Ureter (tissue), 1 donor: Measurements from ENCODE around the gene TBCEL. TPM values are rescaled to one million over a fixed set of nuclear protein-coding genes. Genes with fewer than 3 reads are reported as not detected.
"Not testable (repeated sequence)": the region's sequence is repeated elsewhere in the genome, so short reads cannot be mapped to it uniquely, and the experiment has no call there.

Source experiments
- DNase-seq: peaks from one replicate; pipeline ENCODE4 v3.0.0-alpha.2; 2020; ENCODE audit warnings: low spot score
- total RNA-seq: library from RNA; stranded (reverse); gene quantifications from one replicate; pipeline ENCODE4 v1.2.4, GENCODE V29; 2023
- donor health status: DM: yes; HTN: yes; CAD: no.

Gene TBCEL
- total RNA-seq, 1 donor from 2014 or later: 31.0 TPM

DNA sequence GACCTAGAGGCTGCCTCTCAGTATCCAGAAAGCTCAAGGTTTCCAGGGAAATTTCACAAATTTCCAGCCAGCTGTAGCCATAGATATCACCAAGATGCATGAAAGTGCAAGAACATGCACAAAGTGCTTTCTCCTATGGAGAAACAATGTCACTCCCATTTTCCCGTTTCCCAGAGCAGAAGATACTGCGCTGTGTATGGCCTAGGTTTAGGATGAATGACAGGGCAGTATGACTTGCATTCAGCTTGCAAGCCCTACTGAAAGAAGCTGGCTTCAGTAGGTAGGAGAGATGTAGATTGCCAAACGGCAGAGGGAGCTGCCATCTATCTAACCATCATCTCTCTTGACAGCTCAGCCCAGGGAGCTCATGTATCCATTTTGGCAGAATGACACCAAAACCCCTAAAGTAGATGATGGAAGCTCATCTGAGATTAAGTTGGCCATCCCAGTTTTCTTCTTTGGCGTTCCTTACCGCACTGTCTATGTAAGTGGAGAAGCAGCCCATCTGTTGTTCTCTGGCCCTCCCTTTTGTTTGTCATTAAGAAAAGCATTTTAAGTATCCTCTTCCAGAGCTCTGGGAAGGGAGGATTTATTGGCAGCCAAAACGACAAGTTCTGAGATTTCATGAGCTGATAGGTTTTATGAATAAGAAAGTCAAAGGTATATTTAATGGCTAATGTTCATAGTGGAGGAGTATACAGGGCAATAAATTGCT, 81.7 kb downstream of the TBCEL start:
- DNase-seq: no peak

DNA sequence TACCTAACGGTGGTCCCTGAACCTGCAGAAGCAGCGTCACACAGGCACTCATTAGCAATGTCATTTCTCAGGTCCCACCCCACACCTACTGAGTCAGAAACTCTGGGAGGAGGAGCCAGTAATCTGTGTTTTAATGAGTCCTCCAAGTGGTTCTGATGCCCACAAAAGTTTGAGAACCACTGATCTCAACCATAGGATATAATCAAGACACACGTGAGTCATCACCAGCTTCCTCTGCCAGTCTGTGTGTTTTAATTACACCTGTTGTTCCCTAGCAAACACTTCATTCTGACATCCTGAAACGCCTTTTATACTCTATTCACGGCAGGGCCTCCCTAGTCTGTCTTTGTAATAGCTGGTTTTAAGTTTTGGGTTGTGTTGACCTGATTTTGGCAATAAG, 82.9 kb downstream of the TBCEL start:
- no peak for DNase-seq

DNA sequence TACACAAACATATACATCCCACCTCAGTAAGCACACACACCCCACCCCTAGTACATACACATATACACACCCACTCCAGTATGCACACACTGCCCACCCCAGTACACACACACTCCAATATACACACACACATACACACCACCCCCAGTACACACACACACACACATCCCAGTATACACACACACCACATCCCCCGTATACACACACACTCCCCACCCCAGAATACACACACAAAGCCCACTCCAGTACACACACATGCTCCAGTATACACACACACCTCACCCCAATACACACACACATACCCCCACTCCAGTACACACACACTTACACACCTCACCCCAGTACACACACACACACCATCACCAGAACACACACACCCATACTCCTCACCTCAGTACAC, 84.5 kb downstream of the TBCEL start:
- DNase-seq: no peak

DNA sequence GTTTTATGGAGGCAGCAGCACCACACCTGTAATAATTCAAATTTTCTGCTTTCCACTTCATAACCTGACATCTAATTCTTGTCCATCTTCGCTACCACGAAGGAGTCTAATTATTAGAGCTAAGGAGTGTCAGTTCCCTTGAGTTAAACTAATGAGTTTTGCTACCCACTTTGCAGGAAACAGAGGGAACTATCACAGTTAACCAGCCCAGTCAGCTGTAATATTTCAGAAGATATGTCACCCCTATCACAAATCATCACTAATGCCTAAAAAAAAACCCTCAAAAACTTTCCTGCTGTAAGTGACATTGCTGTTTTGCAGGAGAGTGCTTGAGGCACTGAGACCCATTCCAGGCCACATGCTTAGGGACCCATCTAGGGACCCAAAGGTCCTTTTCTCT, 85.6 kb downstream of the TBCEL start:
- no peak for DNase-seq

DNA sequence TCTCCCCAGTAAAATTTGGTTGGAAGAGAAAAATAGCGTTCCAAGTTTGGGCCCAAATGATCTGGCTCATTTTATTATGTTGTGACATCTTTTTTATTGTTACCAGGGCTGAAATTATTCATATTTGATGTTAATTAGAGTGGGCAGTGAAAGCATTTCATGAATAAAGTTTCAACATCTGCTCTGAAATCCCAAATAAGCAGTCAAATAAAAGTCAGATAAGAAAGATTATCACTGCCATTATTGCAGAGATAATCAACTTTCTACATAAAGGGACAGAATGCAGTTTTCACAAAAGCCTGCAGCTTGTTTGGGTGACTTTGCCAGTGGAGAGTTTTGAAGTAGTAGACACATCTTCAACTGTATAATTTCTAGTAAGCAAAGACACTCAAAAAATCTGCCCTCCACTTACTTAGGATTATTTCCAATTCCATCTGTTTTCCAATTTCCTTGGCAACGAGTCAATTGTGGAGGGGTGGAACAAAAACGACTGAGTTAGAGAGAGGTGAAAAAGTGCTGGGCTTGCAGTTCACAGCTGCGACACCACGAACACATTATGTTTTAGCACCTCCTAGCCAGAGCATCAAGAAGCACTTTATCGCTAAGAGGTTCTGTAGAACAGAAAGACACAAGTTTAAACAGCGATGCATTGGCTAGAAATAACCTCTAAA, 86.1 kb downstream of the TBCEL start:
- DNase-seq: no peak

DNA sequence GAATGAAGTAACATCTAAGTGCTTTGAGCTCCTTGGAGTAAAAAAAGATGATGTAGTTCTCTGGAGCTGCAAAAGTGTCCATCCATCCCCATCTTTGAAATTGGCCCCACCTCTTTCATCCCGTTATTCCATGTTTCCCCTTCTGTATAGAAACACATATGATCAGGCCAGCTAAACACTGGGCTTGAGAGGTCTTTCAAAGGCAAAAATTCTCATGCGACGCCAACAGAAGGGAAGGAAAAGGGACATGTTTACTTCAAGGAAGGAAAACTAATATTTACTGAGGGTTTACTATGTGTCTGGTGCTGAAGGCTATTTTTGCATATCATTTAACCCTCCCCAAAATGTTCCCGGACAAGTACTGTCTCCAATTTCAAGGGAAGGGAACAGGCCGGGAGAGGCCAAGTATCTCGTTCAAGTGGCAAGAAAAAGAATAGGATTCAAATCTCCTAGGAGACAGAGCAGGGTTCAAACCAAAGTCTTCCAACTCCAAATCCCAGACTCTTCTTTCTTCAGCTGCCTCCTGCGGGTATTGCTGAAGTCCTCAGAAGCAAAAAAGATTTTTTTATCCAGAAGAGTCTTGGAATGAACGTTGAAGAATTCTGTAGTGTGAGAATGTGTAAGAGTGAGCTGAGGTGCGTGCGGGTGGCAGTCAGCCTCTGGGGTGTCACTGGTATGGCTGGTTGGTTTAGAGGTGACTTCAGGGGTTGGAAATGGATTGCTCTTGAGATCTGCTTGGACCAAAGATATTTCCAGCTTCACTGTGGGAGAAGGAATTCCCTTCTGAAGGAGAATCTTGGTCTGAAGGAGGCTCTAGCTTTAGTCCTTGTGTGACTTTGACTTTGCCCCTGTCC, 87.2 kb downstream of the TBCEL start:
- DNase-seq: no peak

DNA sequence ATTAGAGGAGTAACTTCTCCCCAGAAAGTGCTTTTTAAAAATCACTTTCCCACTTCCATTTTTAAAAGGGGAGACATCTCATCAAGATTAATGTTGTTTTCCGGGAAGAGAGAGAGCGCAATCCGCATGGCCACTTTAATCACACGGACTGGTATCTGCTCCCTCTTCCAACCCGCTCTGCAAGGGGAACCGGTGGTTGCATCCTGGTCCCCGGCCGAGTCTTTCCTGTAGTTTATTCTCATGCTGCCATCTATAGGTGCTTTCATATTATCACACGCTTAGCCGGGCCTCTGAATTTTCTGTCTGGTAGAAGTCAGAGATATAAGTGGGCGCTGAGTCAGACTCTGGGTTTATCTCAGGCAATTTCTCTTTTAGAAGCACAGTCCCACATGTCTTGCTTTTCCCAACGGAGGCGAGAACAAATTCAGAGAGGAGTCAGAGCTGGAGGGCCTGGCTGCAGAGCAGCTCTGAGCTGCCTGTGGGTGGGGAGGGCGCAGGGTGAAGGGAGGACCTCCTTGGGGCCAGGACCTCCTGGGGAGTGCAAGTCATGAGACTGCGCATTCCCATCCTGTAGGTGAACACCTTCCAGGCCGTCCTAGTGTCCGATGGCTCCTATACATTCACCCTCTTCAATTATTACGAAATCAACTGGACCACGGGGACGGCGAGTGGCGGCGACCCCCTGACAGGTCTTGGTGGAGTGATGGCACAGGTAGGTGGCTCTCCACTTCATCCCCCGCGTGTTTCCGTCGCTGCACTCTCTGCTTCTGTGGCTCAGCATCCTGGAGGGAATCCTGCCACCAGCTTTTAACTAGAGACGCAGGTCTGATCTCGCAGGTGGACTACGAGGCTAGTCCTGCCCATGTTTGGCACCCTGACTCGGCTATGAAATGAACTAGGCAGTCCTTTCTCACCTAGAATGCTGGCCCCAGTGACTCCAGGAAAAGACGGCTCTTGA, 88.9 kb downstream of the TBCEL start:
- DNase-seq: peak; percentile 71

DNA sequence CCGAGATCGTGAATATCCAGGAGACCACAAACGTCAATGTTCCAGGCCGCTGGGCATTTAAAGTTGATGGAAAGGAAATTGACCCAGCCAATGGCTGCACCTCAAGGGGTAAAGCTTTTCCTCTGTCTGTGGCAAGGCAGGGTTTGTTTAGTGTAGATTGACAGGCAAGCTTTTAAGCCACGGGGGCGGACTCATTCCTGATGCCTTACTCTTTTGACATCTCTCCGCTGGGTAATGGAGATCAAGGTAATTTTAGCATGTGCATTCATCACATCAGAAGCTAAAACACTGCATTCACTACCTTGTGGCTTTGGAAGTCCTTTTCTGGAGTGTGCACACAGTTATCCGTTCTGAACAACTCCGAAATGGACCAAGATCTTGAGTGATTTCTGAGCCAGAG, 89.7 kb downstream of the TBCEL start:
- no peak for DNase-seq

DNA sequence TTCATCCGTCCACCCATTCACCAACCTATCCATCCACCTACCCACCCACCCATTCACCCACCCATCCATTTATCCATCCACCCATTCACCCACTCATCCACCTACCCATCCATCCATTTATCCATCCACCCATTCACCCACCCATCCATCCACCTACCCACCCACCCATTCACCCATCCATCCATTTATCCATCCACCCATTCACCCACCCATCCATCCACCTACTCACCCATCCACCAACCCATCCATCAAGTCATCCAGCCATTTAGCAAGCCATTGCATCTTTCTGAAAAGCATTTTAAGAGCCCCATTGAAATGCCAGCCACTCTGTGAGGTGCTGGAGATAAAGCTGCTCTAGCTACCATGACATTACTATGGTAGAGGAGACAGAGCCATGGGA, 91.1 kb downstream of the TBCEL start:
- not testable (repeated sequence) for DNase-seq

DNA sequence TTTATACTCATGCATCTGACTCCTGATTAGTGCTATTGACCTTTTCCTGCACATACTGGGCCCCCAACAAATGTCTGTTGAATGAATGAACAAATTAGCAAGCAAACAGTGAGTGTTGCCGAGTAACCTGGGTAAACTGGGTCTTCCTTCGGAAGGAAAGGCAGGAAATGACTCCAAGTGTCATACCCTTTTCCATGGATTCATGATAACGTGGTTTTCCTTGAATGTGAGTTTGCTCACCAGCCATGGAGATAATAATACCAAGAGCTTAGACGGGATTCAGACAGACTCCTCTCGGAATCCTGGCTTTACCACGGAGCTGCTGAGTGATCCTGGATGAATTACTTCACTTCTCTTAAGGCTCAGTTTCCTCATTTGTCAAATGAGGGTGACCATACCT, 93.9 kb downstream of the TBCEL start:
- no peak for DNase-seq

DNA sequence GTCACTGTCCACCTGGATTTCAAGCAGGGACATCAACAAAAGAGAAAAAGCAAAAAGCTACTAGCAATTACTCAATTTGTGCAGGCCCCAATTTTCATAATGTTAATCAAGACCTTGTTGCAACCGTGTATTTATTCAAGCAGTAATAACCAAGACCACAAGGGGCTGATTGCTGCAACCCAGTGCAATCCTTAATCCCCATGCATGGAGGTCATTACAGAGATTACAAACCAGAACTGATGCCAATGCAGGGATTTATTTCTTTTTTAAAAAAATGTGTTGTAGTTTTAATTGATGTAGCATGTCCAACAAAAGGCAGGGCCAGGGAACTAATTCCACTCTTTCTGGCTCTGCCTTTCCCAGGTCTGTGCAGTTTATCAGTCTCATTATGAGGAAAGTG, 95.5 kb downstream of the TBCEL start:
- no peak for DNase-seq

DNA sequence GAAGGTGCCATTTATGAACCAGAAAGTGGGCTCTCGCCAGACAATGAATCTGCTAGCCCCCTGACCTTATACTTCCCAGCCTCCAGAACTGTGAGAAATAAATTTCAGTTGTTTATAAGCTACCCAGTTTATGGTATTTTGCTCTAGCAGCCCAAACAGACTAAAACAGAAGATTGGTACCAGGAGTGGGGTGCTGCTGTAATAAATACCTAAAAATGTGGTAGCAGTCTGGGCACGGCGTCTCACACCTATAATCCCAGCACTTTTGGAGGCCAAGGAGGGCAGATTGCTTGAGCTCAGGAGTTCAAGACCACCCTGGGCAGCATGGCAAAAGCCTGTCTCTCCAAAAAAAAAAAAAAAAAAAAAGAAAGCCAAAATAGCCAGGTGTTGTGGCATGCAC, 98.4 kb downstream of the TBCEL start:
- no peak for DNase-seq

DNA sequence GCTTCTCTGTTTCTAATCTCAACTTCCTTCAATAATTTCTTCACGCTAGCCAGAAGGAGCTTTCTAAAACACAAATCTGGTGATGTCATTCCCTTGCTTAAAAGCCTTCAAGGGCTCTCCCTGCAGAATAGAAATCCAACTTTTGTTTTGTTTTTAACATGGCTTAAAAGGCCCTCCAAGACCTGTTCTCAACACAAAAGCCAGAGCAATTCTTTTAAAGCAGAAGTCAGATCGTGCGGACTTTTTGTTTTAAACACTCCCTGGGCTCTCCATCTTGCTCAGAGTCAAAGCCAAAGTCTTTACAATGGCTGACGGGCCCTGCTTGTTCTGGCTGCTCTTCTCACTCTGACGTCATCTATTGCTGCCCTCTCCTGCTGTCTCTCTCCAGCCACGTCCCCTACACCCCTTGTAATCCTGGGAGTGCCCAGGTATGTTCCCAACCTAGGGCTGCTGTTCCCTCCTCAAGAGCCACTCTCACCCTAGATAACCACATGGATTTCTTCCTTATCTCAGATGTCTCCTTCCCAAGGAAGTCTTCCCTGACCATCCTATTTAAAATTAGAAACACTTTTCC, 99.7 kb downstream of the TBCEL start:
- no peak for DNase-seq

DNA sequence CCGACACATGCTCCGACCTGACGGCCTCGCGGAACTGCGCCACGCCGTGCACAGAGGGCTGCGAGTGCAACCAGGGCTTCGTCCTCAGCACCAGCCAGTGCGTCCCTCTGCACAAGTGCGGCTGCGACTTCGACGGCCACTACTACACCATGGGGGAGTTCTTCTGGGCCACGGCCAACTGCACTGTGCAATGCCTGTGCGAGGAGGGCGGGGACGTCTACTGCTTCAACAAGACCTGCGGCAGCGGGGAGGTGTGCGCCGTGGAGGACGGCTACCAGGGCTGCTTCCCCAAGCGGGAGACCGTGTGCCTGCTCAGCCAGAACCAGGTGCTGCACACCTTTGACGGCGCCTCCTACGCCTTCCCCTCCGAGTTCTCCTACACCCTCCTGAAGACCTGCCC, 103.9 kb downstream of the TBCEL start:
- DNase-seq: no peak

DNA sequence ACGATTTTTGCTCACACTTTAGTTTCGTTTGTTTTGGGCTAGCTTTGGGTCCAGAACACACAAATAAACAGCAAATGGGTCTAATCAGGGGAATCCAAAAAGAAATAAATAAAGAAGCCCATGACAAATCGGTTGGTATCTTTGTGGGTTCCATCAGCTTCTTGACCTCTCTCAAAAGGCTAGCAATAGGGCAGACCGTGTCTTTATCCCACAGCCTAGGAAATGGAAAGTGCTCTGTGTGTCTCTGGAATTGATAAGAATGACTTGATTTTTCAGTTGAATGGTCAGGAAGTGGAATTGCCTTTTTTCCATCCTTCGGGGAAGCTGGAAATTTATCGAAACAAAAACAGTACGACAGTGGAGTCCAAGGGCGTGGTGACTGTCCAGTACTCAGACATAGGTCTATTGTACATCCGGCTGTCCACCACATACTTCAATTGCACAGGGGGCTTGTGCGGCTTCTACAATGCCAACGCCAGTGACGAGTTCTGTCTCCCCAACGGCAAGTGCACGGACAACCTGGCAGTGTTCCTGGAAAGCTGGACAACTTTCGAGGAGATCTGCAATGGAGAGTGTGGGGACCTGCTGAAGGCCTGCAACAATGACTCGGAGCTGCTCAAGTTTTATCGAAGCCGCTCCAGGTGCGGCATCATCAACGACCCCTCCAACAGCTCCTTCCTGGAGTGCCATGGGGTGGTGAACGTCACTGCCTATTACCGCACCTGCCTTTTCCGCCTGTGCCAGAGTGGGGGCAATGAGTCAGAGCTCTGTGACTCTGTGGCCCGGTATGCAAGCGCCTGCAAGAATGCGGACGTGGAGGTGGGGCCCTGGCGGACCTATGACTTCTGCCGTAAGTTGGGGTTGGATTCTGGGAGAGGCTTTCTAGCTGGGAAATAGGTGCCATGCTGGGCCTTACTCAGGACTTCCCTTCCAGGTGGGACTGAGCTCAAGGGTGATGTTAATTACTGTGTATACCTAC, 105.7 kb downstream of the TBCEL start:
- DNase-seq: no peak

DNA sequence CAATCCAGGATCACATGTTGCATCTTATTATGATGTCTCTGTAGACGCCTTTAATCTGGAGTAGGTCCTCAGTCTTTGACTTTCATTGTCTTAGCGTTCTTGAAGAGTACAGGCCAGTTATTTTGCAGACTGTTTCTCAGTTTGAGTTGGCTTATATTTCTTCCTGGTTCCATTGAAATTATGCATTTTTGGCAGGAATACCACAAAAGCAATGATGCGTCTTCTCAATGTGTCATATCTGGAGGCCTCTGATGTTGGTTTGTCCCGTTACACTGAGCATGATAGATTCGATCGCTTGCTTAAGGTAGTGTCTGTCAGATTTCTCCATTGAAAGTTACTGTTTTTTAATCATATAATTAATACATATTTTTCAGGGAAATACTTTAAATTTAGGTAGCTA, 107.8 kb downstream of the TBCEL start:
- no peak for DNase-seq

DNA sequence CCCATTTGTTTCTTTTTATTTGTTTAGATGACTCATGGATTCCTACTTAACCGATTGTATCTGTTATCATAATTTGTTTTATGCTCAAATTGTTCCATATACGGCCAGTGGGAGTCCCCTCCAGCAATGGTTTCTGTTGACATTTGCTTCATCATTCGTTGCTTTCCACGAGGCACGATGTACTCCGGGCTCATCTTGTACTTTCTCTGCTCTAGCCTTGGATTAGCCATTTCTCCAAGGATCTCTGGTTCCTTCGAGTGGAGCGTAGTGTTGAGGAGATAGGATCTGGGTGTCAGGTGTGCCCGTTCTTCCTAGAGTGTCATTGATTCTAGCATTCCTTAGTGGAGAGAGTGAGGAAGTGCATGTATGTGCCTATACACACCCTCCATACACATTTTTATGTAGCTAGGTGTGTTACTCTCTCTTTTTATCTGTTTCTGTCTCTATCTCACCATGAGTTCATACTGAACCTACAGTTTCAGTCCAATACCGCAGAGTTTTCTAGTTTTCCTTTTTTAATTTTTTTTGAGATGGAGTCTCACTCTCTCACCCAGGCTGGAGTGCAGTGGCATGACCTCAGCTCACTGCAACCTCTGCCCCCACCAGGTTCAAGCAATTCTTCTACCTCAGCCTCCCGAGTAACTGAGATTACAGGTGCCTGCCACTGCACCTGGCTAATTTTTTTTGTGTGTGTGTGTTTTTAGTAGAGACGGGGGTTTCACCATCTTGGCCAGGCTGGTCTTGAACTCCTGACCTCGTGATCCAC, 108.5 kb downstream of the TBCEL start:
- DNase-seq: no peak

DNA sequence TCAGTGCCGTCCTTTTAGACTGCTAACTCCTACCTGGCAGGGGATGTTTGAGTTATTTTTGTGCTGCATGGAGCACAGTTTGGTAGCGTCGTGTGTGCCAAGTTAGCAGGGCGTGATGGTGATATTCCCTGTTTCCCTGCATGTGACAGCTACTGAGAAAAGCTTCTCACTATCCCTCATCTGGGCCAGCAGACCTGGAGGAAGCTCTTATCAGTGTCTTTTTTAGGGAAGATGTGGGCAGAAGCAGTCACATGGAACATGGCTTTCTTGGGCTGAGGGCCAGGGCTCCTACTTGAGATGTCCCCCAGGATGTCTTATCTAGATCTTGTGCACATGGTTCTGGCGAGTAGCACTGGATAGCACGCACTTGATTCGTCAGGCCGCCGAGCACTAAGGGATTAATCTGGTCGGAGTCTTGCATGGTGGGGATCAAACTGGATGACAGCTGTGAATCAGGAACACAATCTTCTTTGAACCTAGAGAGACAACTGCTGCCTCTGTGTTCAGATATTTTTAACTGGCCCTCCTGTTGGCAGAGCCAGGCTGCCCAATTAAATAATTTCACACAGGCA, 110.9 kb downstream of the TBCEL start:
- DNase-seq: no peak

DNA sequence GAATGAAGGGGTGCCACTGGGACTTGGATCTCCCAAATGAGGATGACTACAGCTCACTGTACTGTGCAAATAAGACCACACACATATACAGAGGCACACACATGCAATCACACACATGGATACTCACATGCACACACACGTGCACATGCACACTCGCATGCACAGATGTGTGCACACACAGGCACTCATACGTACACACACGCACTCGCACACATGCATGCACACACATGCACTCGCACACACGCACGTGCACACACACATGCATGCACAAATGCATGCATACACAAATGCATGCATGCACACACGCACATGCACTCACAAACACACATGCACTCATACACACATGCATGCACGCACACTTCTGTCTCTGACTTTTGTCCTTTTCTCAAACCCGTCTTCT, 113.1 kb downstream of the TBCEL start:
- no peak for DNase-seq
